ENCODE measurements around the gene BMP6. TPM values are rescaled to one million over a fixed set of nuclear protein-coding genes. Genes with fewer than 3 reads are reported as not detected.

Gene BMP6
- total RNA-seq, 1 experiment from 2014 or later = 0.28 TPM

- no peak overlapping the region for H3K4ac ChIP-seq (ENCODE audit: low read depth, low read length)
- no peak overlapping the region for H2AK5ac ChIP-seq (ENCODE audit: insufficient read length, low read length)
- H3K56ac ChIP-seq (ENCODE audit: insufficient read length, low read depth, low read length) = no peak overlapping the region
- H3K4me1 ChIP-seq (ENCODE audit: insufficient read depth, low read length) = no peaks in the 10 kb centered on the region
- H3K79me2 ChIP-seq (ENCODE audit: insufficient read depth, low read length) = peaks cover 14% of the 10 kb centered on the region; the same call in 1 of the 2 replicates
- H3K27ac ChIP-seq (ENCODE audit: insufficient read length, low read depth, low read length) = no peak overlapping the region
- Mint-ChIP-seq H3K9me3 (no peaks in the 10 kb centered on the region), H3K27me3 (ENCODE audit: low read depth) (no peaks in the 10 kb centered on the region; the same call in 1 of the 2 replicates), H3K4me1 (peaks cover 6 to 10% of the 10 kb centered on the region in 2 experiments; a peak in 3 of 4 replicates), H3K27ac (no peak overlapping the region), H3K4me3 (no peak overlapping the region), H3K36me3 (ENCODE audit: insufficient read depth in 1 of 3, low read depth in 3 of 3) (no peaks in the 10 kb centered on the region; a peak in 1 of 7 replicates)
- no peak for TF ChIP-seq CTCF (conservative IDR thresholded peaks at IDR 0.05)
- H4K5ac ChIP-seq (ENCODE audit: insufficient read length, low read depth, low read length) = no peak overlapping the region
- H3K14ac ChIP-seq (ENCODE audit: insufficient read depth, low read length) = no peak overlapping the region
- no peak overlapping the region for H2BK120ac ChIP-seq (ENCODE audit: low read depth, low read length, poor library complexity, severe bottlenecking)
- H3K18ac ChIP-seq (ENCODE audit: insufficient read length, low read depth, low read length) = no peak overlapping the region
- WGBS (ENCODE audit: extremely low coverage, insufficient read length, low lambda C conversion rate) = no CpG with 5 or more reads among the region's 8 CpGs
- H2BK20ac ChIP-seq (ENCODE audit: low read depth, low read length, poor library complexity, severe bottlenecking) = no peak overlapping the region
- H3K23ac ChIP-seq (ENCODE audit: insufficient read length, low read depth, low read length) = no peak overlapping the region
- no peak overlapping the region for H4K91ac ChIP-seq (ENCODE audit: insufficient read length, low read depth, low read length)
- no peak overlapping the region for H3K4me2 ChIP-seq (ENCODE audit: insufficient read depth, insufficient read length, low read length)
- peaks cover 10% of the 10 kb centered on the region for H3K23me2 ChIP-seq (ENCODE audit: insufficient read length, low read depth, low read length, poor library complexity, severe bottlenecking)
- no peaks in the 10 kb centered on the region for H3K9me3 ChIP-seq (ENCODE audit: control insufficient read depth, low read depth, low read length)
- H2BK12ac ChIP-seq (ENCODE audit: insufficient read length, low read depth, low read length) = no peak overlapping the region
- no peak overlapping the region for H2BK15ac ChIP-seq (ENCODE audit: low read depth, low read length)
- no peak for DNase-seq
- no peak overlapping the region for H3K9ac ChIP-seq (ENCODE audit: extremely low read depth, insufficient read length, low read length)
- H3T11ph ChIP-seq (ENCODE audit: low read length) = no peak overlapping the region
- no peaks in the 10 kb centered on the region; the same call in 1 of the 2 replicates for H3K27me3 ChIP-seq (ENCODE audit: insufficient read depth, low read length)
- H2BK5ac ChIP-seq (ENCODE audit: insufficient read length, low read length) = no peak overlapping the region
- H4K20me1 ChIP-seq (ENCODE audit: control insufficient read depth, insufficient read depth, insufficient read length) = no peaks in the 10 kb centered on the region
- no peaks in the 10 kb centered on the region for H3K79me1 ChIP-seq (ENCODE audit: insufficient read depth, low read depth, low read length, poor library complexity, severe bottlenecking)
- H4K8ac ChIP-seq (replicated peaks; ENCODE audit: insufficient read length, low read depth, low read length) = no peak overlapping the region
- H2AFZ ChIP-seq (ENCODE audit: low read length) = no peak overlapping the region
Measured at GRCh38 chr6:7912736-7913517, 187.0 kb downstream of the BMP6 start.
